Frontal cortex (tissue), 4 donors: Measurements from ENCODE around the gene SNTN. TPM values are rescaled to one million over a fixed set of nuclear protein-coding genes. Genes with fewer than 3 reads are reported as not detected.
"Not testable (repeated sequence)": the region's sequence is repeated elsewhere in the genome, so short reads cannot be mapped to it uniquely, and the experiment has no call there.

Experiments used
- DNase-seq, 2 donors: peaks; one replicate each; pipeline ENCODE4 v3.0.0; 2012; ENCODE audit warnings: low spot score in 2 of 2
- FAIRE-seq: peaks from 2 replicates; lab custom pipeline; 2012; peaks lifted over from hg19 to GRCh38; lab: Jason Lieb, UNC
- total RNA-seq: library from RNA; depleted of rRNA; stranded (reverse); fragments of >200 nt; gene quantifications from one replicate; pipeline ENCODE4 v1.2.3, GENCODE V29; 2014
- donor health status: control.
- donor health status: control.
- donor health status: control.

Gene SNTN
- not detected for total RNA-seq

DNA sequence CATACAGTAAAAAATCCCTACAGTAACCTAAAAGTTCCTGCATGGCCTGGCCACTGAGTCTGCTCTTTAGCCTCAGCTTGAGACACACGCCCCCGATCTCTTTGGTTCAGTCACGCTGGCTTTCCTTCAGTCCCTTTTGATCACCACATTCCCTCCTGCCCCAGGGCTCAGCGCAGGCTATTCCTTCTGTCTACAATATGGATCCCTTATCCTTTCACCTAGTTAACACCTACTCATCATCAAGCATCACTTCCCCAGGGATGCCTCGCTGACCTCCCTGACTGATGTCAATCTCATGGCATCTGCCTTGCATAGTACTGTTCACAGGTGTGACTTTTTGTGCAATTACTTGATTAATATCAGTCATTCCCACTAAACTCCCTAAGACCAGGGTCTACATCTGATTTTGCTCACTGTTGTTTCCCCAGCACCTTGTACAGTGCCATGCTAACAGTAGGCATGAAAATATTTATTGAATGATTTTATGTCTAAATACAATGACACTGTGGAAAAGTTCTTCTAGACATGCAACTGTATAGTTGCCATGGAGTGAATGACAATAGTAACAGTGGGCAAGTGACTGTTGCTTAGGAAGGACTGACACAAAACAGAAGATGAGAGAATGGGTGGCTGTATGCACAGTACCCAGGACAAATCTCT is at the start of gene SNTN:
Gene SNTN, plus strand, starts transcription at position 610 of the 660 bp plus-strand sequence. Its CDS starts 13 bp downstream, at position 623.
- FAIRE-seq: no peak
- no peak for DNase-seq

DNA sequence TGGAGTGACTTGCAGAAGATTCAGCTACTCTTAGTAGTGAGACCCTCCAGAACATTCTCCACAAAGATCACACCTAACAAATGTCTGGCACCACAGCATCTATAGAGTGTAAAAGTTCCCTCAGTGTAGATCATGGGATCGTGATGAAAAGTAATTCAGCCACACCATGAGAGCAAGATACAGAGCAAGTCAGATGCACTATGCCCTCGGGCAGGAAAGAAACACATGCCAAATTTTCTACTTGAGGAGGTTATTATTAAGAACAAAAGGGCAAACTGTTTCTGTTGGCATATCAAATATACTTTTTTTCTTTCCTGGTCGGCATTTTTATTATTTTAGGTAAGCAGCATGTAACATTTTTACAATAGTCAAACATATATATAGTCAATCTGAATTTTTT is 44.8 kb upstream of the SNTN start:
- no peak for DNase-seq
- no peak for FAIRE-seq

DNA sequence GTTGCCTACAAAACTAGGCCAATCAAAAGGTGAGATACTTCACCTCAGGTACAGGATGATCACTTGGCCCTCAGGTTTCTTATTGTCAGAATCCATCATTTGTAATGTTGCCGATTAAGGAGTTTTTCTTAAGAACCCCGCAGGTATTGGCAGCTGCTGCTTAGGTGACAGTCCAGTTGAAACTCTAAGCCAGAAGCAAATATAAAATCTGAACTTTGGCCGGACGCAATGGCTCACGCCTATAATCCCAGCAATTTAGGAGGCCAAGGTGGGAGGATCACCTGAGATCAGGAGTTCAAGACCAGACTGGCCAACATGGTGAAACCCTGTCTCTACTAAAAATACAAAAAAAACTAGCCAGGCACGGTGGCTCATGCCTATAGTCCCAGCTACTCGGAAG is 43.1 kb upstream of the SNTN start:
- DNase-seq (no peak), FAIRE-seq (no peak)

- FAIRE-seq (no peak), DNase-seq (no peak)
Measured at GRCh38 chr3:63609834-63610233, 42.6 kb upstream of the SNTN start.

DNA sequence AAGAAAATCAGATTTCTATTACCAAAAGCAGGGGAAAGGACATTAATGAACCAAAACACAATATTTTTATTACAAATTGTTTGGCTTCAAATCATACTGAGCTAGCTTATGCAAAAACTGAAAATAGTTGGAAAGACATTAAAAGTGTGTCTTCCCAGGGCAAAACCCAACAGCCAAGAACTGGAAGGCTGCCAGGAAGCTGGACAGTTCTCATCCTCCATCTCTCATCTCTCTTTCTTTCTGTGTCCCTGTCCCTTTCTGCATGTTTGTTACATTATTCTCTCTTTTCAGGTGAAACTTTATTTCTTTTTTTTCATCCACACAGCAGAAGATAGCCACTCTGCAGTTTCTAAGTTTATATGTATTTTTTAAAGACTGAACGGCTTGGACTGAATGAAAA is 41.1 kb upstream of the SNTN start:
- DNase-seq (no peak), FAIRE-seq (no peak)

- no peak for DNase-seq
- FAIRE-seq: no peak
Measured at GRCh38 chr3:63613561-63613960, 38.9 kb upstream of the SNTN start.

- no peak for FAIRE-seq
Measured at GRCh38 chr3:63617391-63617790, 35.1 kb upstream of the SNTN start.

DNA sequence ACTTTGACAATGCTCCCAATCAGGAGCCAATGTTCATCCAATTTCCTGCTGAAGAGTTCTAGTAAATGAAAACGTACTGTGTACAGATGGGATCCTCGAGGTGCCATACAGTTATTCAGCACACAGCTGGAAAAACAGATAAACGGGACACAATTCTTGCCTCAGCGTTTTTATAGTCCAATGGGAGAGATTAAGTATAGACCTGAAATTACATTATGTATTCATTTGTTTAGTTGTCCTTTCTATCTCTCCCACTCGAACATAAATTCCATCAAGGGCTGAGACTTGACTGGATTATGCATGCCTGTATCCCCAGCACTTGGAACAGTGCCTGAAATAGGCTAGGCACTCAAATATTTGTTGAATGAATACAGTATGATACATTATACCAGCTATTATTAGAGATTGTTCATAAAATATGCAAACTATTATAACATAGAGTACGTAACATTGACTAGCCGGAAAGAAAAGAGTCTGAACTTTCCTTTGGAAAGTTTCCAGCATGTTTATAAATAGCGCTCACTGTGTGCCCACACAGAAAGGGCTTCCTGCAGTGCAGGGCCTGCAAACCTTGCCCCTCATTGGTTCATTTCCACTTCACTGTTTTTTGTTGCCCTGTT is 27.4 kb upstream of the SNTN start:
- FAIRE-seq: no peak
- DNase-seq: no peak

More at GRCh38 chr3:63617391-63617790, 35.1 kb upstream of the SNTN start:
- DNase-seq: no peak

DNA sequence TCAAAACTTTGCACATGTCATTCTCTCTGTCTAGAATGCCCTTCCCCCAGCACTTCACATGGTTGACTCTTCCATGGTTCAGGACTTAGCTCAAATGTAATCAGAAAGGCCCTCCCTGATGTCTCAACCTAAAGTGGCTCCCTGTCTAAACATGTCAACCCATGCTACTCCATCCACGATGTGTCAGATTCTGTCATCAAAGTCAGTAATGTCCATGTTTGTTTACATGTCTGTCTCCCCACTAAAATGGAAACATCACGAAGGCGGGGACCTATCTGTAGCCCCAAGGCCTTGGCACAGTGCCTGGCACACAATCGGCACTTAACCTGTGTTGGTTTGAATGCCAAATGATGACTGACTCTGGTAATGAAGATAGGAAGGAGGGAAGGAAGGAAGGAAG is 20.8 kb upstream of the SNTN start:
- DNase-seq: no peak
- FAIRE-seq: no peak

GRCh38 chr3:63635186-63635585 is 17.3 kb upstream of the SNTN start:
- DNase-seq (no peak), FAIRE-seq (no peak)

DNA sequence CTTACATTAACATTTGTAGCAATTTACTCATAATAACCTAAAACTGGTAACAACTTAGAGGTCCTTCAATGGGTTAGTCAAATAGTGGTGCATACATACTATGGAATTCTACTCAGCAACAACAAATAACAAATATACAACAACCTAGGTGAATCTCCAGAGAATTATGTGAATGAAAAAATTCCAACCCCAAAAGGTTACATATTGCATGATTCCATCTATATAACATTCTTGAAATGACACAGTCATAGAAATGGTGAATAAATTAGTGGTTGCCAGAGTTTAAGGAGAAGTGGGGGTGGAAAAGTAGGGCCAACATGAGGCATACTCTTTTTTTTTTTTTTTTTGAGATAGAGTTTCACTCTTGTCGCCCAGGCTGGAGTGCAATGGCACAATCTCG is 12.7 kb upstream of the SNTN start:
- no peak for FAIRE-seq
- no peak for DNase-seq

DNA sequence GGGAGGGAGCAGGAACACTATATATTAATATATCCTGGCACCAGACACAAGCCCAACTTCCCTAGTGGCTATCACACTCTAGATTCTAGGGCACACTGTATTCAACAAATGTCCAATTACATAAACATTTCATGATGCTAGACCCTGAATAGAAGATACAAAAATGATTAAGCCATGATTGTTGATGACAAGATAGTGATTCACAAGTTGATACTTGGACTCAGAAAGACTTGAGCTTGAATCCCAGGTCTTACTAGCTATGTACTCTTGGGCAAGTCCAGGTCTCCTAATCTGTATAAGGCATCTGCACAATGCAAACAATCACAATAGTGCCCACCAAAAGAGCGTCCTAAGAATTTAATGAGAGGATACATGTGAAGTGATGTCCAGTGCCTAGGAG is 10.0 kb upstream of the SNTN start:
- DNase-seq: no peak
- no peak for FAIRE-seq

GRCh38 chr3:63644212-63644797 is 8.2 kb upstream of the SNTN start:
- FAIRE-seq: no peak

GRCh38 chr3:63644928-63645781 is 7.3 kb upstream of the SNTN start:
- not testable (repeated sequence) for FAIRE-seq, DNase-seq

More at GRCh38 chr3:63644212-63644797, 8.2 kb upstream of the SNTN start:
- DNase-seq: no peak

- FAIRE-seq: no peak
- DNase-seq: no peak
Measured at GRCh38 chr3:63654211-63654610, 1.7 kb downstream of the SNTN start.

DNA sequence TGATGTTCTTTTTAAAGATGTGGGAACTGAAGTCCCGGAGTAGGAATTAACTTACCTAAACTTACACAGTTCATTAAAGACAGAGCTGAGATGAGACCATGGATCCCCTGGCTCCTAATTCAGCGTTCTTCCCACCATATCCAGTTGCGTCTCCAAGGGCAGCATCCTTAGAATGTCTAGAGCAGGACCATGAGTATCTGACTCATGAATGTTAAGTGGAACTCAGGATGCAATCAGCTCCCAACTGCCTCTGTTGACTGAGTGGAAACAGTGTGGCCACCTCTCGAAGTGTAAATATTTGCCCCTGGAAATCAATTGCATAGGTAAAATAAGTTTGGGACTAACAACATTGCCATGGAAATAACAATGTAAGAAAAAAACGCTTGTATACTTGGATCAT is 2.5 kb downstream of the SNTN start:
- no peak for FAIRE-seq
- no peak for DNase-seq

GRCh38 chr3:63655519-63655918 is 3.0 kb downstream of the SNTN start:
- no peak for FAIRE-seq
- DNase-seq: no peak

DNA sequence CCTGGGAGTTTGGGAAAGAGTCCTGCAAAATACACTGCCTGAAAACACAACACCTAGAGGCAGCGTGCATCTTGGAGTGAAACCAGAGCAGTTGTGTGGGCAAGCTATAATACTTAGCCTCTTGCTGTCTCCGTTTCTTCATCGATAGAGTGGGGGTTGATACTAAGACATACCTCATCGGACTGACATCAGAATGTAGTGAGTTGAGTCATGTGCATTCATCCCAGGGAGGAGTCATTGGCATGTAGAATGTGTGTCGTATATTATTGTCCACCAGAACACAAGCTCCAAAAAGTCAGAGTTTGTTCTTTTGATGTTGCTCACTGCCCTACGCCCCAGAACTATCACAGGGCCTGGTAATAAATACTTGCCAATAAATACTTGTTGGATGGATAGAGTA is 4.3 kb downstream of the SNTN start:
- FAIRE-seq (no peak), DNase-seq (no peak)

- DNase-seq: no peak
- FAIRE-seq: no peak
Measured at GRCh38 chr3:63661242-63661641, 8.8 kb downstream of the SNTN start.

GRCh38 chr3:63662011-63662410 is 9.5 kb downstream of the SNTN start:
- DNase-seq: no peak
- FAIRE-seq: no peak

DNA sequence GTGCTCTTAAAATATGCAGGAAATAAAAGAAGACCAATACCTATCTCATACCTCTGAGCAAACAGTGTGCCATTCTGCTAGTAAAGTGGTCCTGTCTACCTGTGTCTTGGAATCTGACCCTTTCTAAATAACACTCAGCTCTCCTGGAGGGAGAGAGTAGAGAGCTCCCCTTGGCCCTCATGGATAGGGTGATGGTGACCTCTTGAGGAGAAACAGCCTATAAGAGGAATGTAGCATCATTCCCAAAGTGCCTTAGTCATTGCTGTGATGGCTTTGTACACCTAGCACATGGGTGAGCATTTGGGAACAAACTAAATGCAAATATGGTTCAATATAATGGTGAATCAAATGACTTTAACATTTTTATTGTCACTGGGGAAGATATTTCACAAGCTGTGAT is 10.0 kb downstream of the SNTN start:
- no peak for FAIRE-seq
- no peak for DNase-seq
